ENCODE results near the gene ZNF205.
"Not testable (repeated sequence)": the region's sequence is repeated elsewhere in the genome, so short reads cannot be mapped to it uniquely, and the experiment has no call there.

Gene ZNF205

GRCh38 chr16:3165111-3165822 lies 52.9 kb downstream of the ZNF205 start:
- DNase-seq (ENCODE audit: insufficient read length, low spot score), result no peak
- no peak for FAIRE-seq

DNA sequence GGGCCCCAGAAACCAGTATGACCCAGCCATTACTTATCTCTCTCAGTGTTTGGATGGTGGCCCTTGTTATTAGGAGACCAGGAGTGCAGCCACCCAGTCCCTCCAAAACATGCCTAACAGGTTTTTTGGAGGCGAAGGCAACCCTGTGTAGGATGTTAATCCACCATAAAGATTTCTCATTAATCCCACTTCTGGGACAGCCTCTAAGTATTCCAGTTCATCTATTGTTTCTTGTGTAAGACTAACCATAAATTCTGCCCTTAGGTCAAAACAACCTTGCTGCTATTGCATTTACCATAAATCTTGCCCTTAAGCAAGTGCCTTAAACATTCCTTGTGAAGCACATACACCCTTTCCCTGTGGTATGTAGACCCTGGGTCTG lies 54.1 kb downstream of the ZNF205 start:
- DNase-seq (ENCODE audit: insufficient read length, low spot score), result no peak
- no peak for FAIRE-seq

DNA sequence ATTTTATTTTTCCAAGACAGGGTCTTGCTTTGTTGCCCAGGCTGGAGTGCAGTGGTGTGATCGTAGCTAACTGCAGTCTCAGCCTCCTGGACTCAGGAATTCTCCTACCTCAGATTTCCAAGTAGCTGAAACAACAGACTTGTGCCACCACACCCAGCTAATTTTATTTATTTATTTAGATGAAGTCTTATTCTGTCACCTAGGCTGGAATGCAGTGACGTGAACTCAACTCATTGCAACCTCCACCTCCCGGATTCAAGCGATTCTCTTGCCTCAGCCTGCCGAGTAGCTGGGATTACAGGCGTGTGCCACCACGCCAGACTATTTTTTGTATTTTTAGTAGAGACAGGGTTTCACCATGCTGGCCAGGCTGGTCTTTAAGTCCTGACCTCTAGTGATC lies 56.3 kb downstream of the ZNF205 start:
- not testable (repeated sequence) for FAIRE-seq; DNase-seq (ENCODE audit: insufficient read length, low spot score)

Data from HTR-8/SVneo (cell line).